ENCODE measurements around the gene CASP14. TPM values are rescaled to one million over a fixed set of nuclear protein-coding genes. Genes with fewer than 3 reads are reported as not detected.

CASP14 gene
- total and polyA plus RNA-seq, 2 of the 8 experiments (the other 6 are each of a cell fraction or from before 2014, with no cell fraction given): not detected

GRCh38 chr19:15091918-15092753 is 42.9 kb downstream of the CASP14 start (continued):
- TF ChIP-seq CTCF (IDR thresholded peaks at IDR 0.05; ENCODE audit: control extremely low read depth in 1 of 3, insufficient read depth in 1 of 3, low read depth in 1 of 3, low read length in 3 of 3) (peak in 2 of 3 experiments; percentile 50 to 52; a peak in 2 of 4 replicates), RAD21 (IDR thresholded peaks at IDR 0.05 in 1 of 2, conservative IDR thresholded peaks at IDR 0.05 in 1 of 2; ENCODE audit: low read depth in 2 of 2, low read length in 2 of 2) (peak; percentile 69 to 73), PHF8 (conservative IDR thresholded peaks at IDR 0.05; ENCODE audit: low read depth, low read length) (no peak), POLR2AphosphoS5 (IDR thresholded peaks at IDR 0.05; ENCODE audit: low read depth, low read length) (no peak), TEAD4 (IDR thresholded peaks at IDR 0.05; ENCODE audit: low read depth, low read length) (no peak), SRF (IDR thresholded peaks at IDR 0.05; ENCODE audit: low read depth, low read length) (no peak), CREB1 (IDR thresholded peaks at IDR 0.05) (no peak), SP4 (IDR thresholded peaks at IDR 0.05; ENCODE audit: low read length) (no peak)
